ENCODE results near the gene PLEKHG5.
"Not testable (repeated sequence)": the region's sequence is repeated elsewhere in the genome, so short reads cannot be mapped to it uniquely, and the experiment has no call there.

Gene PLEKHG5

DNA sequence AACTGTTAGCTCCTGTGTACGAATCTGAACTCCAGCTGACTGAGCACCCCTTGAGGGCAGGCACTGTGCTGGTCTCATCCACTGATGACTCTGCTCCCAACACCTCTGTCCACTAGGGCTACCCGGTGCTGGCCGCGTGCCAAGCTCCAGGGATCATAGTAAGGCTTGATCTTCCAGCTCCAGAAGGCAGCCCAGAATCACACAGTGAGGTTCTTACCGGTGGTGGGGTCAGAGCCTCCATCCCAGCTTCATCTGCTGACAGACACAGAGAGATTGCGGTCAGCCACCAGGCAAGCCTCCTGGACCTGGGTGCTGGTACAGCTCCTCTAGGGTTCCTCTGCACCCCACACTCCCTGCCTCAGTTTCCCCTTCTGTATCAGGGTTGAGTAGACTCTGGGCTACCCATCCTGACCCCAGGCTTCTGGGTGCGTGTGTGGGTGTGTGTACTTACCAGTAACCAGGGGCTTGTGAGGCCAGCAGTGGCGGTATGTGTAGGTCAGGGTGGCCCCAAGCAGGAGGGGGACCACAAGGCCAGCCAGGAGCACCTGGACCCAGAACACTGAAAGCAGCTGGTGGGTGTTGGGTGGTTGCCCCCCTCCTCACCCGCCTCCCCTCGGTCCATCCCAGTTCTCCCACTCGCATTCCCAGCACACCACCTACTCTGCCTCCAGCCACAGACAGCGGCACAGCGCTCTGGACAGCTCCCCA, 28.9 kb downstream of the PLEKHG5 start:
- no peak for DNase-seq (ENCODE audit: low read depth)

DNA sequence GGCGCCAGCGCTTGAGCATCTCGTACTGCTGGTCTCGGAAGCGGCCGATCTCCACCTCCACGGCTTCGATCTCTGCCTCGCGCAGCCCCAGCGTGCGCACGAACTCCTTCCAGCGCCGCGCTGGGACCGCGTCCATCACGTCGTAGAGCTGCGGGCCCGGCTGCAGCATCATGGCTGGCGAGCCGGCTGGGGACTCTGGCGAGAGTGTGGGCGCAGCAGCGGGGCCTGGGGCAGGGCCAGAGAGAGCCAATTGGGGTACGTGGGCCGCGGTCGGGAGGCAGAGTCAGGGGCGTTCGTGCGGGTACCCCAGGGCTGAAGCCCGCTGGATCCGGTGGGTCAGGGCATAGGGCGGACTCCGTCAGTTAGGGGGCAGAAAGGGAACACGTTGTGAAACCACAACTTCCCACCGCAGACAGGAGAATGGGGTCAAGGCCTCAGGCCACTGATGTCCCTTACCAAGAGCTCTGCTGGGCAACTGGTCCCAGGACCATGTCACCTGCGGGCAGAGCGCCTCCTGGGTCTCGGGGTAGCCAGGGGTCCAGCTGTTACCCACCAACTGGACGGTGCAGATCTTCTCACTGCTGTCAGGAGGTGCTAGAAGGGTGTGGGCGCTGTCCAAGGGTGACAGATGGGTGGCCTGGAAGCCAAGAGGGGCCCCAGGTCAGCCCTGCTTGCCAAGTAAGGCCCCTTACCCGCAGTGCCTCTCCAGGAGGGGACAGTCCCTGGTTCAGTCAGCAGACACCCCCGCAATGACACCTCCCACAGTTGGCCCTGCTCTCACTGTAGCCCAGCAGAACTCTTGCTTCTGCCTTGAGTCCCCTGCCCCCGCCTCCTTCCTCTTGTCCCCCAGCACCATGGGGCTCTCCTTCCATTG, 29.7 kb downstream of the PLEKHG5 start:
- no peak for DNase-seq (ENCODE audit: low read depth)

DNA sequence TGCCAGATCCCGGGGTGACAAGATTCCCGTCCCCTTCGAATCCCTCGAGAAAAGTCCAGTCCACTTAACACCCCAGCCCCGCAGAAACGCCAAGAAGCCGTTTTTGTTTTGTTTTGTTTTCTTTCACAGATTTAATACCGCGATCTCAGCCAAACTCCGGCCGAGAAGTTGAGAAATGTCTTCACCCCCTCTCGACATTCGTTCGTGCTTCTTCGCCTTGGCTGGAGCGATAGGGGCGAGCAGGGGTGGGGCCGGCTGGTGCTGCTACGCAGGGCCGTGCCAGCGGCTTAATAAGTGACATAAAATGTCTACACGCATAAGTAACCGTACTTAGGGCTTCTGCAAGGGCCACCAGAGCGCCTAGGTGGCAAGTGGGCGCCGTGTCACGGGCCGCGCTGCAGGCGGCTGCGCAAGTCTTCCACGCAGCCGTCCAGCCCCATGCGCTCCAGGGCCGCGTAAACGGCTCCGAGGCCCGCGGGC, 30.4 kb downstream of the PLEKHG5 start:
- DNase-seq (ENCODE audit: low read depth) = no peak

DNA sequence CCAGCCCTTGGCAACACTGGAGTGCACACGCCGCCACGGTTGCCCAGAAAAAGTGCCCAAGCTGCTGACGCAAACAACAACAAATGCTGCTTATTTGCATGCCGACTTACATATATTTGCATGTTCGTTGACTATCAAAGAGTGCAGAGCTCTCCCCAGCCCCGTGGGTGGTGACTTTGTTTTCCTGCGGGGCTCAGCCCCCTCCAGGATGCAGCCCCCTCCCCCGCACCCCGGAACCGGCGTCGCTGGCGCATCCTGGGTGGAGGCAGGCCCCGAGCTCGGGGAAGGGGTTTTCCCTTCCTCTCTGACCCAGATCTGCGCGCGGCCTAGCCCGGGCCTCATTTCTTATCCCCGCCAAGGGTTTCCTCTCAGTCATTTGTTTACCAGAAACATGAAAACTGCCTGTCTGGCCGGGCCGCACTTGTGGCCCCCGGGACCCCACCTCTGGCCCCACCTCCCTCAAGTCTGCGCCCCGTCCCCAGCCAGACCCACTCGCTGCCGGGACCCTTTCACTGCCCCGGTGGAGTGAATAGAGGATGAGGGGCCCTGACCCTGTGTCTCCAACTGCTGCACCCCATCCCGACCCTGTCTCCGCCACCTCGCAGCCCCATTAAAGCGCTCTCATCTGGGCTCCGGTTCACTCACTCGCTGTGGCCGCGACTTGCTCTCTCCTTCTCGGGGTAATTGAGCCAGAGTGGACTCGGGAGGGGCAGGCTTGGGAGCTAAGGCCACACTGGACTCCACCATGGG, 31.0 kb downstream of the PLEKHG5 start:
- peak; percentile 74 for DNase-seq (ENCODE audit: low read depth)

DNA sequence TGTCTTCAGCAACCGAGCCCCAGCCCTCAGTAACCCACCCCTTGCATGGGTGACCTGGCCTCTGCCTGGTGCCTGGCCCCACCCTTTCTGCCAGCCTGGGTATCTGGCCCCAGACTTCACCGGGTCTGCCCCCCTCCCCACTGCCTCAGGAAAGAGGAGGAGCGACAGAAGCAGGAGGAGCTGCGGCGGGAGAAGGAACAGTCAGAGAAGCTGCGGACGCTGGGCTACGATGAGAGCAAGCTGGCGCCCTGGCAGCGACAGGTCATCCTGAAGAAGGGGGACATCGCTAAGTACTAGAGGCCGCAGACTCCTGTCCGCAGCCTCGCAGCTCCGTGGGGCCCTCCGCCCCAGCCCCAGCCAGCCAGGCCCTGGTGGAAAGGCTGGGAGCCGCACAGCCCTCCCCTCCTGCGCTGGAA, 31.6 kb downstream of the PLEKHG5 start:
- DNase-seq (ENCODE audit: low read depth) = no peak

DNA sequence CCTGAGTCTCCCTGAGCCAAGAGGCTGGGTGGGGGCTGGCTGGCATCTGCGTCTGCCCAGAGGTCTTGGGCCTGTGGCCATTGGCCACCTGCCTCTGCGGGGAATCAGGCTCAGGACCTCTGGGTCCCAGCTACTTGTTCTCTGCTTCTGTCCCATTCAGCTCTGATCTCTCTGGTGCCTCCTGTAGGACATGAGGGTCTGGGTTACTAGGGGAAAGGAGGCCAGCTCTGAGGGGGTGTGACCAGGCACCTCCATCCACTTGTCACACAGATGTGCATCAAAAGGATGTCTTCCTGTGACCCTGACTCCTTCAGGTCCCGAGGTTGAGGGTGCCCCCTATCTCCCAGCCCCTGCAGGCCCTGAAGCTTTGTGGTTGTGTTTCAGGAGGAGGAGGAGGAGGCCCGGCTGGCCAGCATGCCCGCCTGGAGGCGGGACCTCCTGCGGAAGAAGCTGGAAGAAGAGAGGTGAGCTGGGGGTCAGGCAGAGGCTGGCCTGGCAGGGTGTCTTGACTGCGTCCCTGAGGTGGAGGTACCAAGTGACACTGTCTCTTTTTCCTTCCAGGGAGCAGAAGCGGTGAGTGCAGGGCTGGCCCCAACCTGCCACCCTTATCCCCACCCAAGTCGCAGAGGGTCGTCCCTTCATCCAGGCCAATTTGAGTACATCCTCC, 34.5 kb downstream of the PLEKHG5 start:
- no peak for DNase-seq (ENCODE audit: low read depth)

DNA sequence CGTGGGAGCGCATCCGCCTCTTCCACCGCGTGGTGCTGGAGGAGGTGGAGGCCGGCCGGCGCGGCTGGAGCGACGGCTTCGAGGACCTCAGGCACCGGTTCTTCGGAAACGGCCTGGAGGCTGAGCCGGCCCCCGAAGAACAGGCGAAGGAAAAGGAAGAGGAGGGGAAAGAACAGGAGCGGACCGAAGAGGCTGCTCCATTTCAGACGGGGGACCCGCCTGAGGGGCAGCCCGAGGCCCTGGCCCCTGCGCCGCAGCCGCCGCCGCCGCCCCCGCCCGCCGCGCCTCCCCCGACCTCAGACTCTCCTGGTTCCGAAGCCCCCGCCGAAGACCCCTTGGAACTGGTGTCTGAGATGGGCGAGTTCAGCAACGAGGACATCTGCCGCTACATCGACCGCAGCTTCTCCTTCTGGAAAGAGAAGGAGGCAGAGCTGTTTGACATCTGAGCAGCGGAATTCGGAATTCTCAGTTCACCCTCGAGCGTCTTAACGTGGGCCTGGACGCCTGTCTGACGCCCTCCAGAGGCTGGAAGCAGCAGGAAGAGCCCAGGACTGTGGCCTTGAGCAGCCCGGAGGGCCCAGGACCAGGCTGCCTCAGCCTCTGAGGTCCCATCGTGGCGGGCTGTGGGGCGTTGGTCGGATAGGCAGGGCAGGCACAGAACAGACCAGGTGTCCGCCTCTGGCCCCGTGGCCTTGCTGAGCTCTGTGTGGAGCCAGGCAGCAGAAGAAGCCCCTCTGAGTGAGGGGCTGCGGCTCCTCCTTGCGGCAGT, 35.5 kb downstream of the PLEKHG5 start:
- DNase-seq (ENCODE audit: low read depth) = not testable (repeated sequence)

DNA sequence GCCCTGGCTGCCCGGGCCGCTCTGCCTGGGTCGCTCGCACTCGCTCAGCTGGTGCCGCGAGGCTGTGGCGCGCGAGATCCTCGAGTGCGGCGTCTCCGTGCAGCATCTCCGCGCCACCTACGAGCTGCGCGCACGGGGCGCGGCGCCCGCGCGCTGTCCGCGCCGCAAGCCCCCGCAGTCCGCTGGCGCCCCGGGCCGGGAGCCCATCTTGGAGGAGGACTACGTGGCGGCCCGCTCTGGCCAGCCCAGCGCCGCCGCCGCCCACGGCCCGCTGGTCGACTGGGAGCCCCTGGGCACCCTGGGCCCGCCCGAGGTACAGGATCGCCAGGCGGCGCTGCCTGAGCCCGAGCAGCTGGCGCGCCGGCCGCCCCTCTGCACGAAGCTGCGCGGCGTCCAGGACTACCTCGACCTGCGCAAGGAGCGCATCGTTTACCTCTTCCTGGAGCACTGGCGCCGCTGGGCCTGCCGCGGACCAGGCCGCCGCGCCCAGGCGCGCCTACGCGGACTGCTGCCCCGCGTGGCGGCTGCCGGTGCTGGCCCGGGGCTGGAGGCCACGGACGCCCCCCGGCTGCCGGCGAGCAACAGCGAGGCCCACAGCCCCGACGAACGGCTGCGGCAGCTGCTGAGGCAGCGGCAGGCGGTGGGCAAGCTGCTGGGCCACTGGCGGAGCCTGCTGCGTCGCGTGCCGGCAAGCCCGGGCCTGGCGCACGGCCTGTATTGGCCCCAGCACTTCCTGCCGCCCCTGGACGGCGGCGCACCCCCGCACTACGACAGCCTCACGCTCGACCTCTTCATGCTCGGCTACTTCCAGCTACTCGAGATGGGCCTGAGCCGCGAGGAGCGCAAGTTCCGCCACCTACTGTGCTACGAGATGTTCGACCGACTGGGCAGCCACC, 36.4 kb downstream of the PLEKHG5 start:
- DNase-seq (ENCODE audit: low read depth) = no peak

DNA sequence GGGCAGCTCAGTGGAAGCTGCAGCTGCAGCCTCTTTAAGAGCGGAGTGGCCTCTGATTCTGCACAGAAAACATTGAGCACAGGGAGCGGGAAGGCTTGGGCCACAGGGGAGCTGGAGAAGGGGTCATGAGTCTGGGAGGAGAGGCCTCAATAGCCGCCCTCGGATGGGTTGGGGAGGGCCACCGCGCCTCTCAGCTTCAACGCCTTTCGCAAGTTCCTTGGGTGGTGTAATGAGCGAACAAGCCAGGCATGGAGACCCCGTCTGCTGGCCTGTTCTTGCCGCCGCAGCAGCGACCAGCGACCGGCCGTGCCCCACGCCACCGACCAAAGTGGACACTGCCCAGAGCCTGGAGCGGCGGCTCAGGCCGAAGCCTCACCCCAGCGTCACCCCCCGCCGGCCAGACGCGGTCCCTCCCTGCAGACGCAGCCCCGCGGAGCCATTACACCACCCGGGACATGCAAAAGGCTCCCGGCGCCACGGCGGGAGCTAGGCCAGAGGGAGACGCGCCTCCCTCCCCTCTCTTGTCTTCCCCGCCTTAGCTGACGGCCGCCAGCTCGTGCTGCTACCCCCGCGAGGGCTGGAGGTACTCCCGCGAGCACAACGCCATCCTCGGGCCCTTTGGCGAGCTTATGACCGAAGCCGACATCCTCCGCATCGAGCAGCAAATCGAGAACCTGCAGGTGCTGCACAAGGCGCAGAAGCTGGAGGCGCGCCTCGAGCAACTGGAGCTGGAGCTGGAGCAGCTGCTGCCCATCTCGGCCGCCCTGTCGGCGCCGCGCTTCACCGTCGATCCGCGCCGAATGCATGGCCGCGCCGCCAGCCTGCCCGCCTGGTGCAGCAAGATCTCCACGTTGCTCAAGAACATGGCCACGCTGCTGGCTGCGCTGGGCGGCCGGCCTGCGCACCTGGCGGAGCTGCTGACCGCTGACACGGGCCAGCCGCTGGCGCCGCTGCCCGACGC, 37.3 kb downstream of the PLEKHG5 start:
- not testable (repeated sequence) for DNase-seq (ENCODE audit: low read depth)

DNA sequence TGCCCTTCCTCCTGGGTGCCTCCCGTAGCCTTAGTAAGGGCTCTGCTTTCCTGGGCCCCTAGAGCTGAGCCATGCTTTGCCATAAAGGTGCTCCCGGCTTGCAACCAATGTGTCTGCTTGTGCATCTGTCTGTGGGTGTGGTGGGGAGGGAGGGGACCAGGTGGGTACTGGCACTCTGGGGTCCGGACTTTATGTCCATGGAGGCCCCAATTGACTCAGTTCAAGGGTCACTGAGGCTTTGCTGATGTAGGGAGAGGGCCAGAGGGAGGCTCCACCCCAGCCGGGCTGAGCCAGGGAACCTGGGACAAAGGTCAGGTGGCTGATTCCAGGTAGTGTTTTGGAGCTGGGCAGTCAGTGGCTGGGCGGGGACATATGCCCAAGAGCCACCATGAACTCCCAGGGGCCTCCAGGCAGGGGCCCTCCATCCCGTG, 40.5 kb downstream of the PLEKHG5 start:
- DNase-seq (ENCODE audit: low read depth) = no peak

DNA sequence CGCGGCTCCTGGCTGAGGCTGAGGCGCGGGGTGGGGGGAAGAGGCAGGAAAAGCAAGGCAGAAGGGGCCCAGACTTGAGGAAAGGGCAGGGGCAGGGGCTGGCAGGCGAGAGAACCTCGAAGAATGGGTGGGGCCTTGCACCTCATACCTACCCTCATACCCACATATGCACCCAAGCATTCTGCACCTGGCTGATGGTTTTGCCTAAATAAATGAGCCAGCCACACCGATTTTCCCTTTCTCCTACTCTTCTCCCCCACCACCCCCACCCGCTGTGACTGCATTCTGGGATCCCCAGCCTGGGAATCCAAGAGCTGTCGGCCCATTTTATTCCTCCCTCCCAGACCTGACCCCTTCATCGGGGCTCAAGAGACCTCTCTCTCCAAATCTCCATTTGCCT, 41.0 kb downstream of the PLEKHG5 start:
- not testable (repeated sequence) for DNase-seq (ENCODE audit: low read depth)

DNA sequence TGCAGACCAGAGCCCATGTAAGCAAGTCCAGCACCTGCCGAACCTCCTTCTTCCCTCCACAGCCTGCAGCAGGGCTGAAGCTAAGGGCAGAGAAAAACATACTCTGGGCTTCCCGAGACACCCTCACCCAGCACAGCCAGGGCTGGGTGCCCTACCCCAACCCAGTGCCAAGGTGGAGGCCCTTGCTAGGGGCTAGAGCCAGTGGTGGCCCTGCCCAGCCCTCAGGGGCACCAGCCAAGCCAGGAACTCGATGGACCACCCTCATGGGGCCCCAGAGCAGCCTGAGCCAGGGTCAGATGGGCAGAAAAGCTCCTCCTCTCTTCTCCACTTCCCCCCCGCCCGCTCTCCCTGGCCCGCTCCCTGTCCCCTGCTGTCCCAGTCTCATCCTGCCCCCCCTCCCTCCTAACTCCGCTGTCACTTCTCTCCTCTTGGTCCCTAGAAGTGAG, 41.4 kb downstream of the PLEKHG5 start:
- no peak for DNase-seq (ENCODE audit: low read depth)

DNA sequence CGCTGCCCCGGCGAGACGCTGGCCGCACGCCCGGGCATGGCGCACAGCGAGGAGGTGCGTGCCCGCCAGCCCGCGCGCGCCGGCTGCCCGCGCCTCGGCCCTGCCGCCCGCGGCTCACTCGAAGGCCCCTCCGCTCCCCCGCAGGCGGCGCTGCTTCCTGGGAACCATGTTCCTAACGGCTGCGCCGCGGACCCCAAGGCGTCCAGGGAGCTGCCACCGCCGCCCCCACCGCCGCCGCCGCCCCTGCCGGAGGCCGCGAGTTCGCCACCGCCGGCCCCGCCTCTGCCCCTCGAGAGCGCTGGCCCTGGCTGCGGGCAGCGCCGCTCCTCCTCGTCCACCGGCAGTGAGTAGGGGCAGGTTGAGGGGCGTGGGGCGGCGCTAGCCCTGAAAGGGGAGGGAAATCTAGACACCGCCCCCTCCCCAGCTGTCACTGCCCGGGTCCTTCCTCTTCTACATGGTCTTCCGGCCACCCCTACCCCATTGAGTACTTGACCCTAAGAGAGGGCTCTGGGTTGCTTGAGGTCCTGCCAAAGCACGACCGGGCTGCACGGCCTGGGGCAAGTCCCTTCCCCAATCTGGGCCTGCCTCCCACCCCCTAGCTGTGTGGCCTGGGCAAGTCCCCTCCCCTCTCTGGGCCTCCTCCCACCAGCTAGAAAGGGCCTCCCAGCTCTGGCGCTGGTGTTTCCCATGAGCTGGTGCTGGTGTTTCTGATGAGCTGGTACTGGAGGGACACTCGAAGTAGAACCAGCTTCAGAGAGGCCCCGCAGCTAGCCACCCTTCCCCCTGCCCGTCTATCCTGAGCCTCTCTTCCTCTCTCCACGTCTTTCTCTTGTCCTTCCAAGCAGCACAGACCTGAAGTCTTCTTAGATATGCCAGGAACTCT, 42.5 kb downstream of the PLEKHG5 start:
- no peak for DNase-seq (ENCODE audit: low read depth)

DNA sequence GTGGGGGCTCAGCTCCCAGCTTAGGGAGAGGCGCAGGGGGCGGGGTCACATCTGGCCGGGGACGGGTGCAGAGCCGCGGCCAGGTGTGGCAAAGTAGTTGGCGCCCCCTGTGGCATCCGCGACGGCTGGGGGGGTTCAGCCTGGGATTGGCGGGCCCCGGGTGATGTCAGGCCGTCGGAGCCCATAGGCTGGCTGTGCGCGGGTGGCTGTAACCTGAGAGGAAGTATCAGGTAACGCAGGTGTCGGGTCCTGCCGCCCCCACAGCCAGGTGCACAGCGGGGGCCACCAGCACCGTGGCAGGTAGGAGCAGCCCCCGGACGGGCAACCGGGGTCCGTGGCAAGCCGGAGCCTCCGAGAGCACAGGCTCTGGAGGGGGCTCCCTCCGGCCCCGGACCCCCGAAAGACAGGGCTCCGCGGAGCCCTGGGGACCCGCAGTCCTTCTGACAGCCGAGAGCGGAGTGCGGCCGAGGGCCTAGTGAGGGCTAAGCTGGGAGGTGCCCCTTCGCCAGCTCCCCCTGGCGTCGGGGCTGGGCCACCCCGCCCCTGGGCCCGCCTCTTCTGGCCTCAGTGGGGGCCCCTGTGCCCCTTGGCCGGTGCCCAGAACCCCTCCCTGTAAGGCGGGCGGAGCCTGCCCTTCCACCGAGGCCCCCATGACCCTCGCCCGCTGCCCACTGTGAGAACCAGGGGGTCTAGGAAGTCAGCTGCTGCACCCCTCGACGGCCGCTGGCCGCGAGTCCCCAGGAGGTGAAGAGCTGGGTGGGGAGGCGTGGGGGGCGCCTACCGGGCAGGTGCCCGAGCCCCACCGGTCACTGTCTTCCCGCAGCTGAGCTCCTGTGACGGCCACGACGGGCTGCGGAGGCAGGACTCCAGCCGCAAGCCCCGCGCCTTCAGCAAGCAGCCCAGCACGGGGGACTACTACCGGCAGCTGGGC, 43.4 kb downstream of the PLEKHG5 start:
- DNase-seq (ENCODE audit: low read depth) = no peak

DNA sequence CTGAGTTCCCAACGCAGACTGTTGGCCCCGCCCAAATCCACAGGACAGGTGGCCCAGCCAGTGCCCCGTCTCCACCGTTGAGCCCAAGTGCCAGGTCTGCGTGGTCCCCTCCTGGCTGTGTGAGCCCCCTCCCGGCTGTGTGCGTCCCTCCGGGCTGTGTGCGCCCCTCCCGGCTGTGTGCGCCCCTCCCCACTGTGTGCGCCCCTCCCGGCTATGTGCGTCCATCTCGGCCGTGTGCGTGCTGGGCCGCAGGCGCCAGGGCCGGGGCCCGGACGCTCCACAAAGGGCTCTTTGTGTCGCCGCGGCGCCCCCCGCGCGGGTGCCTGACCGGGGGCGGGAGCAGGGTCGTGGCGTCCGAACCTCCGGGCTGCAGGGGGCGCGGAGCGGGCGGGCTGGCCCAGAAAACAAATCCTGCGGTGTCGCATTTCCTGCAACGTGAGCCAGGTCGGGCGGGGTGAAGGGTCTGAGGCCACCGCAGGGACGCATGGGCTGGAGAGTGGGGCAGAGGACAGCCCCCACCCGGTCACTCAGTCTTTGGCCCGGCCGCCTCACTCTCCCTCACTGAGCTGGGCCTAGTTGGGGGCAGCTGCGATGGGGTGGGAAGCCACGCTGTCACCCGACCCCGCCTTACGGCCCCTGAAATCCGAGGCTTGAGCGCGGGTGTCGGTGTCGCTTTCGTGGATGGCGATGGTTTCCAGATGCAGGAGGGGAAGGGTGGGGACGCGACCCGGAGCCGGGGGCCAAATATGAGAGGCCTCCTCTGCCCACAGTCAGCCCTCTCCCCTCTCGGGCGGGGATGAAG, 44.2 kb downstream of the PLEKHG5 start:
- no peak for DNase-seq (ENCODE audit: low read depth)

DNA sequence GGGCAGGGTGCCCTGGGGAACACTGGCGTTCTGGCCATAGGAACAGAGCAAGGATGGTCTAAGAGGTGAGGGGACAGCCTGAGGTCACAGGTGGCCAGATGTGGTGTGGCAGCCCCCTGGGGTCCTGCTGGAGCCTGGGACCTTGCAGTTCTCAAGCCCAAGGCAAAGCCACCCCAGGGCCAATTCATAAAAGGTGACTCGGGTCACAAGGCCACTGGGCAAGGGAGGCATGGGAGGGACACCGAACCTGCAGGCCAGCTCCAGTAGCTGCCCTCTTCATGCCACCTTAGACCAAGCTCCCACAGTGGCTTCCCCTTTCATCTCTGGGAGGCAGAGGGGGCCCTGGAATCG, 44.8 kb downstream of the PLEKHG5 start:
- no peak for DNase-seq (ENCODE audit: low read depth)
